HG03342 (cell line): ENCODE measurements around the gene FGF2.
"Not testable (repeated sequence)": the region's sequence is repeated elsewhere in the genome, so short reads cannot be mapped to it uniquely, and the experiment has no call there.

Source experiments
- ATAC-seq: cut with Tn5 transposase; IDR thresholded peaks from one replicate; pipeline ENCODE4 v1.9.1; 2021; ENCODE audit warnings: mild to moderate bottlenecking, moderate library complexity; ENCODE audit not compliant: unreplicated experiment

The FGF2 gene

GRCh38 chr4:122826553-122827257, at the start of gene FGF2:
Gene FGF2, plus strand, starts transcription at chr4:122826831. Its CDS starts 344 bp downstream, at chr4:122827175.
- peak; percentile 20 for ATAC-seq

GRCh38 chr4:122776916-122777315, 49.7 kb upstream of the FGF2 start:
- ATAC-seq = no peak

- ATAC-seq = no peak
Observed at GRCh38 chr4:122777846-122778673, 48.6 kb upstream of the FGF2 start.

GRCh38 chr4:122781486-122781885, 45.1 kb upstream of the FGF2 start:
- ATAC-seq = no peak

GRCh38 chr4:122783301-122784215, 43.1 kb upstream of the FGF2 start:
- no peak for ATAC-seq

GRCh38 chr4:122784261-122784660, 42.4 kb upstream of the FGF2 start:
- ATAC-seq = no peak

GRCh38 chr4:122785099-122785498, 41.5 kb upstream of the FGF2 start:
- ATAC-seq = no peak

GRCh38 chr4:122786296-122786695, 40.3 kb upstream of the FGF2 start:
- peak; percentile 45 for ATAC-seq

GRCh38 chr4:122786920-122787319, 39.7 kb upstream of the FGF2 start:
- ATAC-seq = not testable (repeated sequence)

- no peak for ATAC-seq
Observed at GRCh38 chr4:122787940-122788339, 38.7 kb upstream of the FGF2 start.

GRCh38 chr4:122788935-122789334, 37.7 kb upstream of the FGF2 start:
- no peak for ATAC-seq

GRCh38 chr4:122793811-122794210, 32.8 kb upstream of the FGF2 start:
- ATAC-seq = no peak

GRCh38 chr4:122796801-122797404, 29.7 kb upstream of the FGF2 start:
- ATAC-seq = no peak

GRCh38 chr4:122797405-122798094, 29.1 kb upstream of the FGF2 start:
- no peak for ATAC-seq

GRCh38 chr4:122798101-122798500, 28.5 kb upstream of the FGF2 start:
- ATAC-seq = peak; percentile 77

- no peak for ATAC-seq
Observed at GRCh38 chr4:122798917-122799316, 27.7 kb upstream of the FGF2 start.

- no peak for ATAC-seq
Observed at GRCh38 chr4:122803788-122804208, 22.8 kb upstream of the FGF2 start.

- ATAC-seq = no peak
Observed at GRCh38 chr4:122806981-122807679, 19.5 kb upstream of the FGF2 start.

- ATAC-seq = no peak
Observed at GRCh38 chr4:122810669-122811068, 16.0 kb upstream of the FGF2 start.
